Esophagus squamous epithelium (tissue), 5 donors: ENCODE data around the gene PLD4. TPM values are rescaled to one million over a fixed set of nuclear protein-coding genes. Genes with fewer than 3 reads are reported as not detected.
"Not testable (repeated sequence)": the region's sequence is repeated elsewhere in the genome, so short reads cannot be mapped to it uniquely, and the experiment has no call there.

ENCODE experiments used
- DNase-seq: peaks from one replicate; lab custom pipeline; 2025; lab: John Stamatoyannopoulos, UW
- H3K27ac ChIP-seq, 4 donors: fragments of 200-600 bp; sonication (generic); one replicate each; pipeline ENCODE4 v1.5.1; 2016 to 2019; ENCODE audit warnings: mild to moderate bottlenecking in 1 of 4
- H3K27me3 ChIP-seq, 4 donors: fragments of 200-600 bp; sonication (generic); 1 replicate in 3 of 4; 2 replicates in 1 of 4; pipeline versions ENCODE4 v1.5.1 to v1.6.0; 2017 to 2021; ENCODE audit warnings: antibody characterized with exemption in 1 of 4
- H3K36me3 ChIP-seq, 3 donors: fragments of 200-600 bp; sonication (generic); one replicate each; pipeline ENCODE4 v1.5.1; 2016 to 2019
- H3K4me1 ChIP-seq, 3 donors: fragments of 200-600 bp; sonication (generic); one replicate each; pipeline ENCODE4 v1.5.1; 2017 to 2019
- H3K4me3 ChIP-seq, 4 donors: fragments of 200-600 bp; sonication (generic); 1 replicate in 3 of 4; 2 replicates in 1 of 4; pipeline ENCODE4 v1.5.1; 2016 to 2019; ENCODE audit warnings: mild to moderate bottlenecking in 2 of 4, moderate library complexity in 1 of 4
- H3K9me3 ChIP-seq, 3 donors: fragments of 200-600 bp; sonication (generic); one replicate each; pipeline ENCODE4 v1.5.1; 2016 to 2019
- POLR2A ChIP-seq, 4 donors: fragments of 450-650 bp; IDR thresholded peaks; one replicate each; pipeline ENCODE4 v1.6.1; 2017; ENCODE audit warnings: antibody characterized with exemption in 4 of 4, mild to moderate bottlenecking in 4 of 4, moderate library complexity in 3 of 4
- WGBS, 2 donors: methylation state at CpG; one replicate each; pipeline ENCODE4 v1.1.5; 2018; 5-methylcytosine and 5-hydroxymethylcytosine counted together
- intact Hi-C: fragments of 100-400 bp; cut with DNase I; formaldehyde crosslinking; loops from one replicate; pipeline ENCODE4 v1.15.0; 2022
- total RNA-seq, 4 donors: library from RNA; depleted of rRNA; stranded (reverse); fragments of >200 nt; gene quantifications; one replicate each; pipeline ENCODE4 v1.1.0, GENCODE V29; 2016
- TF ChIP-seq, protein P1 (sequence below), 6 experiments: fragments of 450-650 bp in 4 of 6; fragments of 200-600 bp in 2 of 6; sonication (generic) in 2 of 6; IDR thresholded peaks; one replicate each; pipeline ENCODE4 v1.5.1; 2016 to 2019; ENCODE audit warnings: antibody characterized with exemption in 6 of 6, mild to moderate bottlenecking in 4 of 6, moderate library complexity in 4 of 6
- donor health status: DM: yes; HTN: yes; CAD: no.

PLD4 gene
- total RNA-seq, 4 donors from 2014 or later: 0.18 to 0.95 (median 0.64) TPM

DNA sequence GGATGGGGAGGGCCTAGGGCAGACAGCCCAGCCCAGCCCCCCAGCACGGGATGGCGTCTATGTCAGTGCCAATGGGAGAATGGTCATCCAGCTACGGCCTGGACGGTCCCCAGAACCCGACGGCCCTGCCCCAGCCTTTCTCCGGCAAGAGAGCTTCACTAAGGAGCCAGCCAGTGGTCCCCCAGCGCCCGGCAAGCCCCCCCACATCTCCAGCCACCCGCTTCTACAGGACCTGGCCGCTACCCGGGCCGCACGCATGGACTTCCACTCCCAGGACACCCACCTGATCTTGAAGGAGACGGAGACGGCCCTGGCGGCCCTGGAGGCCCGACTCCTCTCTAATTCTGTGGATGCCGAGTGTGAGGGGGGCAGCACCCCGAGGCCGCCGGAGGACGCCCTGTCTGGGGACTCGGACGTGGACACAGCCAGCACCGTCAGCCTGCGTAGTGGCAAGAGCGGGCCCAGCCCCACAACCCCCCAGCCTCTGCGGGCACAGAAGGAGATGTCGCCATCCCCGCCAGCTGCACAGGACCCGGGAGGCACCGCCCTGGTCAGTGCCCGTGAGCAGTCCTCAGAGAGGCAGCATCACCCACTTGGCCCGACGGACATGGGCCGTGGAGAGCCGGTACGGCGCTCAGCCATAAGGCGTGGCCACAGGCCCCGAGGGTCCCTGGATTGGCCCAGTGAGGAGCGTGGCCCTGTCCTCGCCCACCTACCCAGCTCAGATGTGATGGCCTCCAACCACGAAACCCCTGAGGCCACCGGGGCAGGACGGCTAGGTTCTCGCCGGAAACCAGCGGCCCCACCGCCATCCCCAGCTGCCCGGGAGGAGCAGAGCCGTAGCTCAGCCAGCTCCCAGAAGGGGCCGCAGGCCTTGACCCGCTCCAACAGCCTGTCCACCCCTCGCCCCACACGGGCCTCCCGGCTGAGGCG, 37.7 kb upstream of the PLD4 start:
- peaks cover 40 to 69% (median 44%) of the 10 kb centered on the region in 3 donors for H3K36me3 ChIP-seq
- intact Hi-C loops: no loop called here
- TF ChIP-seq, protein P1, sequence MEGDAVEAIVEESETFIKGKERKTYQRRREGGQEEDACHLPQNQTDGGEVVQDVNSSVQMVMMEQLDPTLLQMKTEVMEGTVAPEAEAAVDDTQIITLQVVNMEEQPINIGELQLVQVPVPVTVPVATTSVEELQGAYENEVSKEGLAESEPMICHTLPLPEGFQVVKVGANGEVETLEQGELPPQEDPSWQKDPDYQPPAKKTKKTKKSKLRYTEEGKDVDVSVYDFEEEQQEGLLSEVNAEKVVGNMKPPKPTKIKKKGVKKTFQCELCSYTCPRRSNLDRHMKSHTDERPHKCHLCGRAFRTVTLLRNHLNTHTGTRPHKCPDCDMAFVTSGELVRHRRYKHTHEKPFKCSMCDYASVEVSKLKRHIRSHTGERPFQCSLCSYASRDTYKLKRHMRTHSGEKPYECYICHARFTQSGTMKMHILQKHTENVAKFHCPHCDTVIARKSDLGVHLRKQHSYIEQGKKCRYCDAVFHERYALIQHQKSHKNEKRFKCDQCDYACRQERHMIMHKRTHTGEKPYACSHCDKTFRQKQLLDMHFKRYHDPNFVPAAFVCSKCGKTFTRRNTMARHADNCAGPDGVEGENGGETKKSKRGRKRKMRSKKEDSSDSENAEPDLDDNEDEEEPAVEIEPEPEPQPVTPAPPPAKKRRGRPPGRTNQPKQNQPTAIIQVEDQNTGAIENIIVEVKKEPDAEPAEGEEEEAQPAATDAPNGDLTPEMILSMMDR (IDR thresholded peaks at IDR 0.05): no peak
- no peak for TF ChIP-seq POLR2A (IDR thresholded peaks at IDR 0.05)
- H3K27ac ChIP-seq: no peak overlapping the region
- peaks cover 0 to 12% (median 4%) of the 10 kb centered on the region in 3 donors for H3K4me1 ChIP-seq
- H3K9me3 ChIP-seq: no peaks in the 10 kb centered on the region
- DNase-seq: no peak
- H3K4me3 ChIP-seq: no peak overlapping the region
- WGBS, 2 donors: 91% methylated on average over 7 of the region's 59 CpGs; no CpG with 5 or more reads in 1 of the 2 donors
- H3K27me3 ChIP-seq: no peaks in the 10 kb centered on the region

- Histone ChIP-seq H3K27ac (no peak overlapping the region), H3K4me3 (no peak overlapping the region), H3K9me3 (no peaks in the 10 kb centered on the region), H3K27me3 (no peaks in the 10 kb centered on the region), H3K4me1 (peaks cover 0 to 3% (median 0%) of the 10 kb centered on the region in 3 donors), H3K36me3 (peaks cover 40 to 65% (median 44%) of the 10 kb centered on the region in 3 donors)
- no peak for DNase-seq
- intact Hi-C loops: no loop called here
- no CpG with 5 or more reads among the region's 33 CpGs for WGBS, 2 donors
- TF ChIP-seq POLR2A (IDR thresholded peaks at IDR 0.05): no peak
- TF ChIP-seq, protein P1 (IDR thresholded peaks at IDR 0.05): no peak
These were observed 36.8 kb upstream of the PLD4 start for GRCh38 chr14:104887623-104888488.

- Histone ChIP-seq H3K4me1 (peaks cover 0 to 1% (median 0%) of the 10 kb centered on the region in 3 donors), H3K27ac (no peak overlapping the region), H3K4me3 (no peak overlapping the region), H3K27me3 (no peaks in the 10 kb centered on the region), H3K36me3 (peaks cover 32 to 65% (median 41%) of the 10 kb centered on the region in 3 donors), H3K9me3 (no peaks in the 10 kb centered on the region)
- DNase-seq: no peak
- intact Hi-C loops: no loop called here
- TF ChIP-seq, protein P1 (IDR thresholded peaks at IDR 0.05): no peak
- TF ChIP-seq POLR2A (IDR thresholded peaks at IDR 0.05): no peak
- 96 to 100% methylated on average over 2 to 4 of the region's 26 CpGs for WGBS, 2 donors
These were observed 35.9 kb upstream of the PLD4 start for GRCh38 chr14:104888489-104889374.

DNA sequence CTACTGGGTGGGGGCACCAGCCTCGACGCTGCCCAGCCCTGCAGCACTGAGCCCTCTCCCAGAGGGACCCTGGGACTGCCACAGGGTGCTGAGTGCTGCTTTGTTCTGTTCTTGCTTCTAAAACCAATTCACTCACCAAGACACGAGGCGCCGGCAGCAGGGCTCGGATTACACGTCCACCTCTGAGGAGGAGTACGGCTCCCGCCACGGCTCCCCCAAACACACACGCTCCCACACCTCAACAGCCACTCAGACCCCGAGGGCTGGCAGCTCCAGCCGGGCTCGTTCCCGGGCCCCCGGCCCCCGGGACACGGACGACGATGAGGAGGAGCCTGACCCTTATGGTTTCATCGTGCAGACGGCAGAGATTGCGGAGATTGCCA, 35.3 kb upstream of the PLD4 start:
- no peaks in the 10 kb centered on the region for H3K27me3 ChIP-seq
- H3K9me3 ChIP-seq: no peaks in the 10 kb centered on the region

DNA sequence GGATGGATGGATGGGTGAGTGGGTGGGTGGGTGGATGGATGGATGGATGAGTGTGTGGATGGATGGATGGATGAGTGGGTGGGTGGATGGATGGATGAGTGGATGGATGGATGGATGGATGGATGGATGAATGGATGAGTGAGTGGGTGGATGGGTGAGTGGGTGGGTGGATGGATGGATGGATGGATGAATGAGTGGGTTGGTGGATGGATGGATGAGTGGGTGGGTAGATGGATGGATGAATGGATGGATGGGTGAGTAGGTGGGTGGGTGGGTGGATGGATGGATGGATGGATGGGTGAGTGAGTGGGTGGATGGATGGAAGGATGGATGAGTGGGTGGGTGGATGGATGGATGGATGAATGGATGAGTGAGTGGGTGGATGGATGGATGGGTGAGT, 34.4 kb upstream of the PLD4 start:
- peaks cover 23 to 67% (median 33%) of the 10 kb centered on the region in 3 donors for H3K36me3 ChIP-seq
- intact Hi-C loops: not testable (repeated sequence)

More for the DNA sequence above, 35.3 kb upstream of the PLD4 start:
- TF ChIP-seq, protein P1 (IDR thresholded peaks at IDR 0.05): no peak
- no peak for TF ChIP-seq POLR2A (IDR thresholded peaks at IDR 0.05)
- Histone ChIP-seq H3K4me3 (no peak overlapping the region), H3K36me3 (peaks cover 26 to 65% (median 35%) of the 10 kb centered on the region in 3 donors), H3K4me1 (peaks cover 0 to 7% (median 0%) of the 10 kb centered on the region in 3 donors), H3K27ac (no peak overlapping the region)
- DNase-seq: no peak
- intact Hi-C loops: no loop called here
- 93 to 95% methylated on average over 10 to 18 of the region's 23 CpGs for WGBS, 2 donors

More for the DNA sequence above, 34.4 kb upstream of the PLD4 start:
- H3K9me3 ChIP-seq, H3K27ac ChIP-seq, DNase-seq, H3K27me3 ChIP-seq, H3K4me3 ChIP-seq: not testable (repeated sequence)
- peaks cover 0 to 17% (median 0%) of the 10 kb centered on the region in 3 donors for H3K4me1 ChIP-seq
